ENCODE measurements around the gene CARD9. TPM values are rescaled to one million over a fixed set of nuclear protein-coding genes. Genes with fewer than 3 reads are reported as not detected.

Gene CARD9
- total RNA-seq, 1 experiment from 2014 or later, result 14.0 TPM

- Histone ChIP-seq H3K79me2 (ENCODE audit: low read depth) (no peaks in the 10 kb centered on the region), H2AFZ (no peak overlapping the region), H3F3A (ENCODE audit: insufficient read depth, low read depth) (peaks cover 12% of the 10 kb centered on the region; the same call in 1 of the 2 replicates), H3K4me3 (no peak overlapping the region), H3K36me3 (ENCODE audit: low read depth) (no peaks in the 10 kb centered on the region), H3K9me3 (ENCODE audit: insufficient read depth, low read depth) (no peaks in the 10 kb centered on the region), H3K9me2 (ENCODE audit: insufficient read depth) (no peaks in the 10 kb centered on the region), H4K20me1 (ENCODE audit: insufficient read depth) (no peaks in the 10 kb centered on the region), H3K27me3 (ENCODE audit: insufficient read depth, low read depth) (no peaks in the 10 kb centered on the region), H3K4me2 (peak overlapping the region; percentile 36; the same call in 1 of the 2 replicates), H3K27ac (no peak overlapping the region), H3K4me1 (replicated peaks; ENCODE audit: insufficient read depth) (no peaks in the 10 kb centered on the region; the same call in 1 of the 2 replicates)
- BruUV-seq (replicated peaks), result no TSS peak
- intact Hi-C loops (cut with micrococcal nuclease; ENCODE audit: unreplicated experiment), result no loop called here
- ChIA-PET POLR2A (ENCODE audit: unreplicated experiment) (no interaction called here), CTCF (no interaction called here)
- no peak for DNase-seq
- TF ChIP-seq CTCF (conservative IDR thresholded peaks at IDR 0.05), result no peak
- no peak for TF ChIP-seq EZH2 (IDR thresholded peaks at IDR 0.05; ENCODE audit: low read depth)
These were observed 17.6 kb downstream of the CARD9 start for GRCh38 chr9:136355616-136356557.

DNA sequence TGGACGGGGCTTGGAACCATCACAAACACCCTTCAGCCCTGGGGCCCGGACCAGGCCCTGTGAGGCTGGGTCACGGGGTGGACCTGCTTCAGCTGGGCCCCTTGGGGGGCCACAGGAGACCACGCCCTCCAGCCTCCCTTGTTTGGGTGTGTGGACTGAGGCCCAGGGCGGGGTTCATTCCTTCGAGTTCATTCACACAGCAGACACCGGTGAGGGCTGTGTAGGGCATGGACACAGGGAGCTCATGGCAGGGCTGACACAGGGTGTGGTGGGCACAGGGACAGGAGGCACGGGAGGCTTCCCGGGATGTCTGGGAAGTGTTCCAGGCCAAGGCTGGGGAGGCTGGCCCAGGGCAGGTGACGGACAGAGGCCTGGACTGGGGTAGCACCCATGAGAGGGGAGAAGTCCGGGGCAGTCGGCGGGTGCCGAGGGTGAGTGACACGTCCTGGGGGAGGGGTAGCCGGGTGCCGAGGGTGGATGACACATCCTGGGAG lies 18.8 kb downstream of the CARD9 start:
- Histone ChIP-seq H3K4me1 (replicated peaks; ENCODE audit: insufficient read depth) (no peaks in the 10 kb centered on the region; the same call in 1 of the 2 replicates), H4K20me1 (ENCODE audit: insufficient read depth) (no peaks in the 10 kb centered on the region), H2AFZ (no peak overlapping the region), H3K79me2 (ENCODE audit: low read depth) (no peaks in the 10 kb centered on the region), H3K27me3 (ENCODE audit: insufficient read depth, low read depth) (no peaks in the 10 kb centered on the region), H3K36me3 (ENCODE audit: low read depth) (no peaks in the 10 kb centered on the region), H3K9me2 (ENCODE audit: insufficient read depth) (no peaks in the 10 kb centered on the region), H3K4me3 (no peak overlapping the region), H3K27ac (no peak overlapping the region), H3K4me2 (peak overlapping the region; percentile 34; the same call in 1 of the 2 replicates), H3K9me3 (ENCODE audit: insufficient read depth, low read depth) (no peaks in the 10 kb centered on the region), H3F3A (ENCODE audit: insufficient read depth, low read depth) (peaks cover 12% of the 10 kb centered on the region; the same call in 1 of the 2 replicates)
- TF ChIP-seq CTCF (conservative IDR thresholded peaks at IDR 0.05), result no peak
- no peak for TF ChIP-seq EZH2 (IDR thresholded peaks at IDR 0.05; ENCODE audit: low read depth)
- intact Hi-C loops (cut with micrococcal nuclease; ENCODE audit: unreplicated experiment), result no loop called here
- CTCF ChIA-PET, result interaction anchor here (1.1 kb wide), 1 partner anchor 8 kb away, joined by 5 read pairs; no protein-coding TSS in a partner anchor
- DNase-seq, result peak; percentile 63 to 69
- POLR2A ChIA-PET (ENCODE audit: unreplicated experiment), result interaction anchor here (0.6 to 0.7 kb wide), 2 partner anchors 8 to 447 kb away, joined by 3 to 4 read pairs; partner anchors contain the start of genes CAMSAP1 and DNLZ
- no TSS peak for BruUV-seq (replicated peaks)

- no peak overlapping the region for H3K27ac ChIP-seq
- POLR2A ChIA-PET (ENCODE audit: unreplicated experiment), result interaction anchor here (0.7 kb wide), 1 partner anchor 447 kb away, joined by 4 read pairs; the partner anchor contains the start of gene CAMSAP1
These were observed 19.5 kb downstream of the CARD9 start for GRCh38 chr9:136353757-136354488.

More at GRCh38 chr9:136353757-136354488, 19.5 kb downstream of the CARD9 start:
- H3K36me3 ChIP-seq (ENCODE audit: low read depth), result no peaks in the 10 kb centered on the region
- no peaks in the 10 kb centered on the region for H3K9me2 ChIP-seq (ENCODE audit: insufficient read depth)
- TF ChIP-seq CTCF (conservative IDR thresholded peaks at IDR 0.05), result no peak
- peaks cover 12% of the 10 kb centered on the region; the same call in 1 of the 2 replicates for H3F3A ChIP-seq (ENCODE audit: insufficient read depth, low read depth)
- no peak overlapping the region for H3K4me3 ChIP-seq
- H3K9me3 ChIP-seq (ENCODE audit: insufficient read depth, low read depth), result no peaks in the 10 kb centered on the region
- H3K79me2 ChIP-seq (ENCODE audit: low read depth), result no peaks in the 10 kb centered on the region
- no peak overlapping the region for H3K4me2 ChIP-seq
- intact Hi-C loops (cut with micrococcal nuclease; ENCODE audit: unreplicated experiment), result no loop called here
- no peaks in the 10 kb centered on the region for H4K20me1 ChIP-seq (ENCODE audit: insufficient read depth)
- no TSS peak for BruUV-seq (replicated peaks)
- no peak for DNase-seq
- H3K27me3 ChIP-seq (ENCODE audit: insufficient read depth, low read depth), result no peaks in the 10 kb centered on the region
- CTCF ChIA-PET, result interaction anchor here (1.1 kb wide), 1 partner anchor 9 kb away, joined by 5 read pairs; no protein-coding TSS in a partner anchor
- no peaks in the 10 kb centered on the region; the same call in 1 of the 2 replicates for H3K4me1 ChIP-seq (replicated peaks; ENCODE audit: insufficient read depth)
- H2AFZ ChIP-seq, result no peak overlapping the region

Measured in PC-9 (cell line).